Liver (tissue), 9 donors: ENCODE data around the gene NUDT14. TPM values are rescaled to one million over a fixed set of nuclear protein-coding genes. Genes with fewer than 3 reads are reported as not detected.

Experiments
- DNase-seq: peaks from one replicate; pipeline ENCODE4 v3.0.0-alpha.2; 2017; ENCODE audit warnings: low spot score
- H3K27ac ChIP-seq, 2 donors: one replicate each; pipeline ENCODE4 v1.7.0; 2013; ENCODE audit warnings: inconsistent platforms in 2 of 2, low read length in 2 of 2, control low read depth in 1 of 2, low read depth in 1 of 2, mild to moderate bottlenecking in 1 of 2
- H3K27me3 ChIP-seq, 4 donors: one replicate each; pipeline versions ENCODE4 v1.6.1 to v1.7.0; 2013; ENCODE audit warnings: low read length in 3 of 4, inconsistent platforms in 1 of 4, mild to moderate bottlenecking in 1 of 4, moderate library complexity in 1 of 4; ENCODE audit not compliant: control insufficient read depth in 4 of 4, insufficient read depth in 4 of 4
- H3K36me3 ChIP-seq, 4 donors: one replicate each; pipeline versions ENCODE4 v1.6.1 to v1.7.0; 2013; ENCODE audit warnings: low read length in 3 of 4, mild to moderate bottlenecking in 3 of 4, low read depth in 1 of 4, moderate library complexity in 1 of 4; ENCODE audit not compliant: control insufficient read depth in 4 of 4, insufficient read depth in 3 of 4
- H3K4me1 ChIP-seq, 4 donors: one replicate each; pipeline versions ENCODE4 v1.6.1 to v1.7.0; 2013; ENCODE audit warnings: low read length in 3 of 4, mild to moderate bottlenecking in 3 of 4, moderate library complexity in 1 of 4; ENCODE audit not compliant: control insufficient read depth in 4 of 4, insufficient read depth in 4 of 4
- H3K4me3 ChIP-seq, 3 donors: one replicate each; pipeline versions ENCODE4 v1.6.1 to v1.7.0; 2013; ENCODE audit warnings: low read length in 3 of 3, control low read depth in 1 of 3, low read depth in 1 of 3, mild to moderate bottlenecking in 1 of 3
- H3K9ac ChIP-seq, 2 donors: one replicate each; pipeline ENCODE4 v1.7.0; 2013; ENCODE audit warnings: low read length in 2 of 2, mild to moderate bottlenecking in 2 of 2, moderate library complexity in 2 of 2, control low read depth in 1 of 2, low read depth in 1 of 2
- H3K9me3 ChIP-seq, 4 donors: one replicate each; pipeline versions ENCODE4 v1.6.1 to v1.7.0; 2013; ENCODE audit warnings: low read length in 3 of 4; ENCODE audit not compliant: control insufficient read depth in 4 of 4
- EGR1 ChIP-seq, 2 donors: IDR thresholded peaks; 2 replicates each; pipeline ENCODE4 v1.6.1; 2016 to 2018; ENCODE audit warnings: antibody characterized with exemption in 2 of 2, low read depth in 2 of 2
- FOXA1 ChIP-seq: IDR thresholded peaks from 2 replicates; pipeline ENCODE4 v1.6.1; 2016; ENCODE audit warnings: antibody characterized with exemption
- FOXA2 ChIP-seq: IDR thresholded peaks from 2 replicates; pipeline ENCODE4 v1.6.1; 2016; ENCODE audit warnings: antibody characterized with exemption
- GABPA ChIP-seq, 2 donors: IDR thresholded peaks in 1 of 2; conservative IDR thresholded peaks in 1 of 2; 2 replicates each; pipeline ENCODE4 v1.6.1; 2016; ENCODE audit warnings: antibody characterized with exemption in 2 of 2, mild to moderate bottlenecking in 1 of 2, moderate library complexity in 1 of 2
- HNF4A ChIP-seq, 2 donors: conservative IDR thresholded peaks; 2 replicates each; pipeline ENCODE4 v1.6.1; 2016; ENCODE audit warnings: antibody characterized with exemption in 2 of 2, mild to moderate bottlenecking in 2 of 2
- HNF4G ChIP-seq: IDR thresholded peaks from 2 replicates; pipeline ENCODE4 v1.6.1; 2016; ENCODE audit warnings: antibody characterized with exemption
- JUND ChIP-seq, 2 donors: IDR thresholded peaks; 2 replicates each; pipeline ENCODE4 v1.6.1; 2016; ENCODE audit warnings: antibody characterized with exemption in 2 of 2
- NR2F2 ChIP-seq: IDR thresholded peaks from 2 replicates; pipeline ENCODE4 v1.6.1; 2016; ENCODE audit warnings: antibody characterized with exemption
- RAD21 ChIP-seq, 2 donors: IDR thresholded peaks; 2 replicates each; pipeline ENCODE4 v1.6.1; 2016; ENCODE audit warnings: antibody characterized with exemption in 2 of 2, mild to moderate bottlenecking in 2 of 2
- RXRA ChIP-seq, 2 donors: IDR thresholded peaks; 2 replicates each; pipeline ENCODE4 v1.6.1; 2017 to 2018; ENCODE audit warnings: antibody characterized with exemption in 2 of 2, mild to moderate bottlenecking in 1 of 2
- SP1 ChIP-seq: IDR thresholded peaks from 2 replicates; pipeline ENCODE4 v1.6.1; 2018; ENCODE audit warnings: antibody characterized with exemption, mild to moderate bottlenecking
- TAF1 ChIP-seq: conservative IDR thresholded peaks from 2 replicates; pipeline ENCODE4 v1.6.1; 2016; ENCODE audit warnings: antibody characterized with exemption, mild to moderate bottlenecking
- YY1 ChIP-seq: IDR thresholded peaks from 2 replicates; pipeline ENCODE4 v1.6.1; 2016; ENCODE audit warnings: antibody characterized with exemption, mild to moderate bottlenecking
- WGBS: extraction: QIAGEN DNeasy Blood & Tissue Kit; methylation state at CpG from one replicate; pipeline ENCODE4 v1.1.7; 2013; 5-methylcytosine and 5-hydroxymethylcytosine counted together
- polyA plus RNA-seq, 2 donors: library from polyadenylated mRNA; stranded (reverse) in 1 of 2; unstranded in 1 of 2; fragments of 200-250 nt in 1 of 2; fragments of >200 nt in 1 of 2; fragmentation: Nextera tagmentation in 1 of 2; extraction: Ambion mirVana in 1 of 2; gene quantifications; one replicate each; pipeline versions ENCODE4 v1.2.1 to v1.2.3, GENCODE V29; 2013 to 2015
- total RNA-seq, 2 donors: library from RNA; depleted of rRNA; stranded (reverse); fragments of >200 nt; gene quantifications; one replicate each; pipeline ENCODE4 v1.2.3, GENCODE V29; 2014
- TF ChIP-seq, protein P1 (sequence below): IDR thresholded peaks from 2 replicates; pipeline ENCODE4 v1.6.1; 2016; ENCODE audit warnings: antibody characterized with exemption
- TF ChIP-seq, protein P2 (sequence below): fragments of 150-350 bp; IDR thresholded peaks from 2 replicates; pipeline ENCODE4 v1.5.1; 2017; ENCODE audit warnings: improper control_type of control experiment, low read depth, low read length; ENCODE audit not compliant: missing input control
- TF ChIP-seq, protein P3 (sequence below): IDR thresholded peaks from 2 replicates; pipeline ENCODE4 v1.6.1; 2016; ENCODE audit warnings: antibody characterized with exemption, mild to moderate bottlenecking
- TF ChIP-seq, protein P4 (sequence below): IDR thresholded peaks from 2 replicates; pipeline ENCODE4 v1.6.1; 2016; ENCODE audit warnings: antibody characterized with exemption
- TF ChIP-seq, protein P5 (sequence below): IDR thresholded peaks from 2 replicates; pipeline ENCODE4 v1.6.1; 2016; ENCODE audit warnings: antibody characterized with exemption
- donor health status: healthy.
- donor health status: healthy.
- donor health status: healthy.
- donor health status: healthy.
- donor health status: healthy.

NUDT14 gene
- total and polyA plus RNA-seq, 4 donors = 3.8 to 24.2 (median 8.0) TPM

DNA sequence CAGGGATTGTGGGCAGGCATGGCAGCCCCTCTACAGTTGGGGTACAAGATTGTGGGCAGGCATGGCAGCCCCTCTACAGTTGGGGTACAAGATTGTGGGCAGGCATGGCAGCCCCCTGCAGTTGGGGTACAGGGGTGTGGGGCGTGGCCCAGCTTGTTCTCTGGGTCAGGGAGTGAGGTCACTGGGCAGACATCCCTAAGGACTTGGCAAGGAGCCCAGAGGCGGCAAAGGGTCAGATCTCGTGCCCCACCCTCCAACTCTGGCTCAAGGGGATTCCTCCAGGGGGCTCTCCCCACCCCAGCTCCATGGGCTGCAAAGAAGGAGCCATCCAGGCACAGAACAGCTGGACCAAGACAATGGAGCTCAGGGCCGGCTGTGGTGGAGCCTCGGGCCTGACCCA, 25.8 kb upstream of the NUDT14 start:
- Histone ChIP-seq H3K4me1 (peaks cover 12 to 29% (median 23%) of the 10 kb centered on the region in 4 donors), H3K9me3 (no peaks in the 10 kb centered on the region), H3K36me3 (peaks cover 0 to 10% (median 2%) of the 10 kb centered on the region in 4 donors), H3K27me3 (no peaks in the 10 kb centered on the region), H3K4me3 (no peak overlapping the region), H3K9ac (no peak overlapping the region), H3K27ac (no peak overlapping the region)
- TF ChIP-seq, protein P1, sequence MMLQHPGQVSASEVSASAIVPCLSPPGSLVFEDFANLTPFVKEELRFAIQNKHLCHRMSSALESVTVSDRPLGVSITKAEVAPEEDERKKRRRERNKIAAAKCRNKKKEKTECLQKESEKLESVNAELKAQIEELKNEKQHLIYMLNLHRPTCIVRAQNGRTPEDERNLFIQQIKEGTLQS = no peak
- no peak for TF ChIP-seq NR2F2
- TF ChIP-seq, protein P2, sequence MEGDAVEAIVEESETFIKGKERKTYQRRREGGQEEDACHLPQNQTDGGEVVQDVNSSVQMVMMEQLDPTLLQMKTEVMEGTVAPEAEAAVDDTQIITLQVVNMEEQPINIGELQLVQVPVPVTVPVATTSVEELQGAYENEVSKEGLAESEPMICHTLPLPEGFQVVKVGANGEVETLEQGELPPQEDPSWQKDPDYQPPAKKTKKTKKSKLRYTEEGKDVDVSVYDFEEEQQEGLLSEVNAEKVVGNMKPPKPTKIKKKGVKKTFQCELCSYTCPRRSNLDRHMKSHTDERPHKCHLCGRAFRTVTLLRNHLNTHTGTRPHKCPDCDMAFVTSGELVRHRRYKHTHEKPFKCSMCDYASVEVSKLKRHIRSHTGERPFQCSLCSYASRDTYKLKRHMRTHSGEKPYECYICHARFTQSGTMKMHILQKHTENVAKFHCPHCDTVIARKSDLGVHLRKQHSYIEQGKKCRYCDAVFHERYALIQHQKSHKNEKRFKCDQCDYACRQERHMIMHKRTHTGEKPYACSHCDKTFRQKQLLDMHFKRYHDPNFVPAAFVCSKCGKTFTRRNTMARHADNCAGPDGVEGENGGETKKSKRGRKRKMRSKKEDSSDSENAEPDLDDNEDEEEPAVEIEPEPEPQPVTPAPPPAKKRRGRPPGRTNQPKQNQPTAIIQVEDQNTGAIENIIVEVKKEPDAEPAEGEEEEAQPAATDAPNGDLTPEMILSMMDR = no peak
- TF ChIP-seq EGR1 (IDR thresholded peaks at IDR 0.05; ENCODE audit: low read depth in 2 of 2) = no peak
- no peak for TF ChIP-seq HNF4G
- TF ChIP-seq YY1 = no peak
- no peak for TF ChIP-seq FOXA2
- TF ChIP-seq SP1 = no peak
- no peak for TF ChIP-seq JUND (IDR thresholded peaks at IDR 0.05)
- no peak for TF ChIP-seq HNF4A (conservative IDR thresholded peaks at IDR 0.05)
- no peak for TF ChIP-seq TAF1
- DNase-seq = no peak
- 50% methylated on average over 5 of the region's 5 CpGs for WGBS

DNA sequence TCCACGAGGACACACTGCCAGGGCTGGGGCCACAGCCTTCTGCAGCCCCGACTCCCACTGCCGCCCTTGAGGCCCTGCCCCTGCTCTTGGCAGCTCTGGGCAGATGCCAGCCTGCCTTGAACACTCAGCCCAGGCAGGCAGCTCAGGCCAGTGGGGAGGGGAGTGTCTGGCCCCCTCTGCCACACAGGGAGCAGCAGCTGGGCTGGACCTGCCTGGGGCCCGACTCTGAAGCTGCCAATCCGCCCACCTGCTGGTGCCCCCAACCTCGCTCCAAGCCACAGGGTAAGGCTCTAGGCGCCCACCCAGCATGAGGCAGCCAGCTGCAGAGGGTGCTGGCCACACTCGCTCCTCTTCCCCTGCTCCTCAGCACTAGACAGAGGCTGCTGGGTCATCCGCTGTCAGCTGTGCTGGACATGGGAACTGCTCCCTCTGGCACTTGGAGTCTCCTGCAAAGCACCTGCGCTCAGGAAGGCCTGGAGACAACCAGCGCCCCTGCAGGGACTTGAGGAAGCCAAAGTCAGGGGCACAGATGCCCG, 24.6 kb upstream of the NUDT14 start:
- no peaks in the 10 kb centered on the region for H3K27me3 ChIP-seq
- TF ChIP-seq FOXA1 (no peak), FOXA2 (no peak), TAF1 (no peak), YY1 (no peak), RAD21 (IDR thresholded peaks at IDR 0.05) (no peak), RXRA (IDR thresholded peaks at IDR 0.05) (no peak), NR2F2 (no peak), GABPA (IDR thresholded peaks at IDR 0.05 in 1 of 2, conservative IDR thresholded peaks at IDR 0.05 in 1 of 2) (no peak), EGR1 (IDR thresholded peaks at IDR 0.05; ENCODE audit: low read depth in 2 of 2) (no peak), SP1 (no peak), HNF4A (conservative IDR thresholded peaks at IDR 0.05) (no peak), JUND (IDR thresholded peaks at IDR 0.05) (no peak)
- TF ChIP-seq, protein P2 = no peak
- TF ChIP-seq, protein P3, sequence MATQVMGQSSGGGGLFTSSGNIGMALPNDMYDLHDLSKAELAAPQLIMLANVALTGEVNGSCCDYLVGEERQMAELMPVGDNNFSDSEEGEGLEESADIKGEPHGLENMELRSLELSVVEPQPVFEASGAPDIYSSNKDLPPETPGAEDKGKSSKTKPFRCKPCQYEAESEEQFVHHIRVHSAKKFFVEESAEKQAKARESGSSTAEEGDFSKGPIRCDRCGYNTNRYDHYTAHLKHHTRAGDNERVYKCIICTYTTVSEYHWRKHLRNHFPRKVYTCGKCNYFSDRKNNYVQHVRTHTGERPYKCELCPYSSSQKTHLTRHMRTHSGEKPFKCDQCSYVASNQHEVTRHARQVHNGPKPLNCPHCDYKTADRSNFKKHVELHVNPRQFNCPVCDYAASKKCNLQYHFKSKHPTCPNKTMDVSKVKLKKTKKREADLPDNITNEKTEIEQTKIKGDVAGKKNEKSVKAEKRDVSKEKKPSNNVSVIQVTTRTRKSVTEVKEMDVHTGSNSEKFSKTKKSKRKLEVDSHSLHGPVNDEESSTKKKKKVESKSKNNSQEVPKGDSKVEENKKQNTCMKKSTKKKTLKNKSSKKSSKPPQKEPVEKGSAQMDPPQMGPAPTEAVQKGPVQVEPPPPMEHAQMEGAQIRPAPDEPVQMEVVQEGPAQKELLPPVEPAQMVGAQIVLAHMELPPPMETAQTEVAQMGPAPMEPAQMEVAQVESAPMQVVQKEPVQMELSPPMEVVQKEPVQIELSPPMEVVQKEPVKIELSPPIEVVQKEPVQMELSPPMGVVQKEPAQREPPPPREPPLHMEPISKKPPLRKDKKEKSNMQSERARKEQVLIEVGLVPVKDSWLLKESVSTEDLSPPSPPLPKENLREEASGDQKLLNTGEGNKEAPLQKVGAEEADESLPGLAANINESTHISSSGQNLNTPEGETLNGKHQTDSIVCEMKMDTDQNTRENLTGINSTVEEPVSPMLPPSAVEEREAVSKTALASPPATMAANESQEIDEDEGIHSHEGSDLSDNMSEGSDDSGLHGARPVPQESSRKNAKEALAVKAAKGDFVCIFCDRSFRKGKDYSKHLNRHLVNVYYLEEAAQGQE = no peak
- TF ChIP-seq, protein P4, sequence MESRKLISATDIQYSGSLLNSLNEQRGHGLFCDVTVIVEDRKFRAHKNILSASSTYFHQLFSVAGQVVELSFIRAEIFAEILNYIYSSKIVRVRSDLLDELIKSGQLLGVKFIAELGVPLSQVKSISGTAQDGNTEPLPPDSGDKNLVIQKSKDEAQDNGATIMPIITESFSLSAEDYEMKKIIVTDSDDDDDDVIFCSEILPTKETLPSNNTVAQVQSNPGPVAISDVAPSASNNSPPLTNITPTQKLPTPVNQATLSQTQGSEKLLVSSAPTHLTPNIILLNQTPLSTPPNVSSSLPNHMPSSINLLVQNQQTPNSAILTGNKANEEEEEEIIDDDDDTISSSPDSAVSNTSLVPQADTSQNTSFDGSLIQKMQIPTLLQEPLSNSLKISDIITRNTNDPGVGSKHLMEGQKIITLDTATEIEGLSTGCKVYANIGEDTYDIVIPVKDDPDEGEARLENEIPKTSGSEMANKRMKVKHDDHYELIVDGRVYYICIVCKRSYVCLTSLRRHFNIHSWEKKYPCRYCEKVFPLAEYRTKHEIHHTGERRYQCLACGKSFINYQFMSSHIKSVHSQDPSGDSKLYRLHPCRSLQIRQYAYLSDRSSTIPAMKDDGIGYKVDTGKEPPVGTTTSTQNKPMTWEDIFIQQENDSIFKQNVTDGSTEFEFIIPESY = no peak
- TF ChIP-seq, protein P1 = no peak
- TF ChIP-seq, protein P5, sequence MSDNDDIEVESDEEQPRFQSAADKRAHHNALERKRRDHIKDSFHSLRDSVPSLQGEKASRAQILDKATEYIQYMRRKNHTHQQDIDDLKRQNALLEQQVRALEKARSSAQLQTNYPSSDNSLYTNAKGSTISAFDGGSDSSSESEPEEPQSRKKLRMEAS = no peak
- no peak overlapping the region for H3K4me3 ChIP-seq
- no peak overlapping the region for H3K9ac ChIP-seq
- 61% methylated on average over 12 of the region's 12 CpGs for WGBS
- no peak for DNase-seq
- H3K9me3 ChIP-seq = no peaks in the 10 kb centered on the region
- peaks cover 0 to 6% (median 2%) of the 10 kb centered on the region in 4 donors for H3K36me3 ChIP-seq
- no peak overlapping the region for H3K27ac ChIP-seq
- peaks cover 12 to 29% (median 23%) of the 10 kb centered on the region in 4 donors for H3K4me1 ChIP-seq
